Activated T-cell treated with anti-CD3 and anti-CD28 coated beads, Interleukin-2, amount 50 U/mL, for 72 hours (primary cell): ENCODE data around the gene CITED4. TPM values are rescaled to one million over a fixed set of nuclear protein-coding genes. Genes with fewer than 3 reads are reported as not detected.
A peak's percentile ranks its signal among the peaks of the same experiment; 100 is the strongest.

Experiments used
- ATAC-seq, 2 donors: fragments of 150-1000 bp; cut with Tn5 transposase; replicated peaks in 1 of 2; 2 replicates each; pipeline ENCODE4 v1.10.0; 2021; ENCODE audit warnings: moderate library complexity in 2 of 2, mild to moderate bottlenecking in 1 of 2
- DNase-seq, 2 donors: peaks; one replicate each; pipeline ENCODE4 v3.0.0; 2021 to 2022; ENCODE audit warnings: mixed read lengths in 1 of 2
- H3K27ac Mint-ChIP-seq: one replicate; pipeline ENCODE4 v1.8.0; 2022; ENCODE audit warnings: mild to moderate bottlenecking, moderate library complexity, mixed read lengths
- H3K27me3 Mint-ChIP-seq: one replicate; pipeline ENCODE4 v1.8.0; 2022; ENCODE audit warnings: low read depth, mixed read lengths
- H3K36me3 Mint-ChIP-seq, 2 donors: one replicate each; pipeline ENCODE4 v1.8.0; 2022; ENCODE audit warnings: mixed read lengths in 2 of 2, mild to moderate bottlenecking in 1 of 2; ENCODE audit not compliant: insufficient read depth in 2 of 2
- H3K4me1 Mint-ChIP-seq: one replicate; pipeline ENCODE4 v1.8.0; 2022; ENCODE audit warnings: low read depth, mixed read lengths
- H3K4me3 Mint-ChIP-seq, 2 donors: one replicate each; pipeline ENCODE4 v1.8.0; 2022; ENCODE audit warnings: mild to moderate bottlenecking in 2 of 2, mixed read lengths in 2 of 2, moderate library complexity in 2 of 2
- H3K9me3 Mint-ChIP-seq, 2 donors: one replicate each; pipeline ENCODE4 v1.8.0; 2022; ENCODE audit warnings: mixed read lengths in 2 of 2
- total RNA-seq, 2 donors: library from RNA; stranded (reverse); gene quantifications; one replicate each; pipeline ENCODE4 v1.2.3, GENCODE V29; 2022

The CITED4 gene
- total RNA-seq, 2 donors from 2014 or later, result 1.9 to 2.1 TPM

- Mint-ChIP-seq H3K9me3 (no peaks in the 10 kb centered on the region), H3K27me3 (peaks cover 18% of the 10 kb centered on the region), H3K4me1 (peaks cover 13% of the 10 kb centered on the region), H3K4me3 (no peak overlapping the region), H3K27ac (no peak overlapping the region), H3K36me3 (no peaks in the 10 kb centered on the region)
- ATAC-seq, result no peak
- DNase-seq, result no peak
Observed at GRCh38 chr1:40857737-40858136, 4.4 kb downstream of the CITED4 start.

GRCh38 chr1:40856656-40857302 lies 5.4 kb downstream of the CITED4 start:
- peaks cover 18% of the 10 kb centered on the region for H3K27me3 Mint-ChIP-seq
- H3K4me3 Mint-ChIP-seq, result no peak overlapping the region
- peaks cover 9% of the 10 kb centered on the region for H3K4me1 Mint-ChIP-seq
- DNase-seq, result no peak
- H3K9me3 Mint-ChIP-seq, result no peaks in the 10 kb centered on the region
- no peaks in the 10 kb centered on the region for H3K36me3 Mint-ChIP-seq
- no peak overlapping the region for H3K27ac Mint-ChIP-seq
- no peak for ATAC-seq

GRCh38 chr1:40856116-40856515 lies 6.0 kb downstream of the CITED4 start:
- no peak overlapping the region for H3K27ac Mint-ChIP-seq
- H3K4me1 Mint-ChIP-seq, result peaks cover 14% of the 10 kb centered on the region
- H3K9me3 Mint-ChIP-seq, result no peaks in the 10 kb centered on the region
- H3K36me3 Mint-ChIP-seq, result no peaks in the 10 kb centered on the region
- ATAC-seq, result no peak
- H3K27me3 Mint-ChIP-seq, result peaks cover 23% of the 10 kb centered on the region
- DNase-seq, result no peak
- no peak overlapping the region for H3K4me3 Mint-ChIP-seq

GRCh38 chr1:40855513-40855912 lies 6.7 kb downstream of the CITED4 start:
- no peak overlapping the region for H3K27ac Mint-ChIP-seq
- peaks cover 9% of the 10 kb centered on the region for H3K4me1 Mint-ChIP-seq
- H3K36me3 Mint-ChIP-seq, result no peaks in the 10 kb centered on the region
- no peaks in the 10 kb centered on the region for H3K9me3 Mint-ChIP-seq
- peaks cover 17% of the 10 kb centered on the region for H3K27me3 Mint-ChIP-seq
- no peak overlapping the region for H3K4me3 Mint-ChIP-seq
- ATAC-seq, result no peak
- peak in 1 of 2 donors; percentile 30 for DNase-seq

GRCh38 chr1:40853885-40854170 lies 8.3 kb downstream of the CITED4 start:
- DNase-seq (no peak), ATAC-seq (no peak)
- Mint-ChIP-seq H3K4me1 (peaks cover 17% of the 10 kb centered on the region), H3K9me3 (no peaks in the 10 kb centered on the region), H3K27me3 (peaks cover 5% of the 10 kb centered on the region), H3K27ac (no peak overlapping the region), H3K36me3 (no peaks in the 10 kb centered on the region), H3K4me3 (no peak overlapping the region)

- Mint-ChIP-seq H3K4me1 (peaks cover 17% of the 10 kb centered on the region), H3K27me3 (peaks cover 5% of the 10 kb centered on the region), H3K27ac (no peak overlapping the region), H3K36me3 (no peaks in the 10 kb centered on the region), H3K9me3 (no peaks in the 10 kb centered on the region), H3K4me3 (no peak overlapping the region)
- ATAC-seq, result no peak
- DNase-seq, result no peak
Observed at GRCh38 chr1:40853113-40853884, 8.9 kb downstream of the CITED4 start.

- peak; percentile 15 to 40 for ATAC-seq
- no peak for DNase-seq
- no peak overlapping the region for H3K4me3 Mint-ChIP-seq
- no peaks in the 10 kb centered on the region for H3K9me3 Mint-ChIP-seq
- no peak overlapping the region for H3K27ac Mint-ChIP-seq
- peaks cover 17% of the 10 kb centered on the region for H3K4me1 Mint-ChIP-seq
- peaks cover 5% of the 10 kb centered on the region for H3K27me3 Mint-ChIP-seq
- H3K36me3 Mint-ChIP-seq, result no peaks in the 10 kb centered on the region
Observed at GRCh38 chr1:40851643-40852042, 10.5 kb downstream of the CITED4 start.

- peak; percentile 87 to 90 for ATAC-seq
- Mint-ChIP-seq H3K36me3 (no peaks in the 10 kb centered on the region), H3K9me3 (no peaks in the 10 kb centered on the region), H3K4me3 (peak overlapping the region; percentile 7 to 48), H3K27ac (no peak overlapping the region), H3K4me1 (peaks cover 26% of the 10 kb centered on the region), H3K27me3 (peaks cover 5% of the 10 kb centered on the region)
- DNase-seq, result peak; percentile 79 to 83
Observed at GRCh38 chr1:40849801-40850592, 12.2 kb downstream of the CITED4 start.

GRCh38 chr1:40848530-40849189 lies 13.5 kb downstream of the CITED4 start:
- Mint-ChIP-seq H3K27ac (no peak overlapping the region), H3K27me3 (peaks cover 5% of the 10 kb centered on the region), H3K4me3 (no peak overlapping the region), H3K36me3 (no peaks in the 10 kb centered on the region), H3K9me3 (no peaks in the 10 kb centered on the region), H3K4me1 (peaks cover 30% of the 10 kb centered on the region)
- peak in 1 of 2 donors; percentile 13 for DNase-seq
- ATAC-seq, result no peak

GRCh38 chr1:40847023-40847745 lies 15.0 kb downstream of the CITED4 start:
- no peak for DNase-seq
- Mint-ChIP-seq H3K27me3 (peaks cover 5% of the 10 kb centered on the region), H3K4me1 (peaks cover 30% of the 10 kb centered on the region), H3K36me3 (peaks cover 0 to 2% of the 10 kb centered on the region in 2 donors), H3K27ac (no peak overlapping the region), H3K4me3 (no peak overlapping the region), H3K9me3 (peaks cover 0 to 4% of the 10 kb centered on the region in 2 donors)
- no peak for ATAC-seq

GRCh38 chr1:40845895-40846294 lies 16.3 kb downstream of the CITED4 start:
- Mint-ChIP-seq H3K36me3 (peaks cover 0 to 2% of the 10 kb centered on the region in 2 donors), H3K27me3 (no peaks in the 10 kb centered on the region), H3K4me1 (peaks cover 31% of the 10 kb centered on the region), H3K4me3 (no peak overlapping the region), H3K27ac (no peak overlapping the region), H3K9me3 (peaks cover 0 to 4% of the 10 kb centered on the region in 2 donors)
- no peak for ATAC-seq
- no peak for DNase-seq
